ENCODE results near the gene RAB20. TPM values are rescaled to one million over a fixed set of nuclear protein-coding genes. Genes with fewer than 3 reads are reported as not detected.
A peak's percentile ranks its signal among the peaks of the same experiment; 100 is the strongest.

Gene RAB20
- total and polyA plus RNA-seq, 4 donors: 9.8 to 36.9 (median 25.2) TPM

- TF ChIP-seq, protein P1, sequence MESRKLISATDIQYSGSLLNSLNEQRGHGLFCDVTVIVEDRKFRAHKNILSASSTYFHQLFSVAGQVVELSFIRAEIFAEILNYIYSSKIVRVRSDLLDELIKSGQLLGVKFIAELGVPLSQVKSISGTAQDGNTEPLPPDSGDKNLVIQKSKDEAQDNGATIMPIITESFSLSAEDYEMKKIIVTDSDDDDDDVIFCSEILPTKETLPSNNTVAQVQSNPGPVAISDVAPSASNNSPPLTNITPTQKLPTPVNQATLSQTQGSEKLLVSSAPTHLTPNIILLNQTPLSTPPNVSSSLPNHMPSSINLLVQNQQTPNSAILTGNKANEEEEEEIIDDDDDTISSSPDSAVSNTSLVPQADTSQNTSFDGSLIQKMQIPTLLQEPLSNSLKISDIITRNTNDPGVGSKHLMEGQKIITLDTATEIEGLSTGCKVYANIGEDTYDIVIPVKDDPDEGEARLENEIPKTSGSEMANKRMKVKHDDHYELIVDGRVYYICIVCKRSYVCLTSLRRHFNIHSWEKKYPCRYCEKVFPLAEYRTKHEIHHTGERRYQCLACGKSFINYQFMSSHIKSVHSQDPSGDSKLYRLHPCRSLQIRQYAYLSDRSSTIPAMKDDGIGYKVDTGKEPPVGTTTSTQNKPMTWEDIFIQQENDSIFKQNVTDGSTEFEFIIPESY (IDR thresholded peaks at IDR 0.05): no peak
- no peak for TF ChIP-seq TAF1 (conservative IDR thresholded peaks at IDR 0.05)
- TF ChIP-seq YY1 (IDR thresholded peaks at IDR 0.05): no peak
- TF ChIP-seq JUND (IDR thresholded peaks at IDR 0.05): no peak
- no peak for TF ChIP-seq SP1 (IDR thresholded peaks at IDR 0.05)
- no peak for TF ChIP-seq HNF4G (IDR thresholded peaks at IDR 0.05)
- no peak for TF ChIP-seq GABPA (IDR thresholded peaks at IDR 0.05 in 1 of 2, conservative IDR thresholded peaks at IDR 0.05 in 1 of 2)
- TF ChIP-seq HNF4A (conservative IDR thresholded peaks at IDR 0.05): peak; percentile 5 to 6
- no peak for TF ChIP-seq ATF3 (IDR thresholded peaks at IDR 0.05)
- TF ChIP-seq RAD21 (IDR thresholded peaks at IDR 0.05): no peak
- TF ChIP-seq RXRA (IDR thresholded peaks at IDR 0.05): peak; percentile 70 to 80
- TF ChIP-seq, protein P2, sequence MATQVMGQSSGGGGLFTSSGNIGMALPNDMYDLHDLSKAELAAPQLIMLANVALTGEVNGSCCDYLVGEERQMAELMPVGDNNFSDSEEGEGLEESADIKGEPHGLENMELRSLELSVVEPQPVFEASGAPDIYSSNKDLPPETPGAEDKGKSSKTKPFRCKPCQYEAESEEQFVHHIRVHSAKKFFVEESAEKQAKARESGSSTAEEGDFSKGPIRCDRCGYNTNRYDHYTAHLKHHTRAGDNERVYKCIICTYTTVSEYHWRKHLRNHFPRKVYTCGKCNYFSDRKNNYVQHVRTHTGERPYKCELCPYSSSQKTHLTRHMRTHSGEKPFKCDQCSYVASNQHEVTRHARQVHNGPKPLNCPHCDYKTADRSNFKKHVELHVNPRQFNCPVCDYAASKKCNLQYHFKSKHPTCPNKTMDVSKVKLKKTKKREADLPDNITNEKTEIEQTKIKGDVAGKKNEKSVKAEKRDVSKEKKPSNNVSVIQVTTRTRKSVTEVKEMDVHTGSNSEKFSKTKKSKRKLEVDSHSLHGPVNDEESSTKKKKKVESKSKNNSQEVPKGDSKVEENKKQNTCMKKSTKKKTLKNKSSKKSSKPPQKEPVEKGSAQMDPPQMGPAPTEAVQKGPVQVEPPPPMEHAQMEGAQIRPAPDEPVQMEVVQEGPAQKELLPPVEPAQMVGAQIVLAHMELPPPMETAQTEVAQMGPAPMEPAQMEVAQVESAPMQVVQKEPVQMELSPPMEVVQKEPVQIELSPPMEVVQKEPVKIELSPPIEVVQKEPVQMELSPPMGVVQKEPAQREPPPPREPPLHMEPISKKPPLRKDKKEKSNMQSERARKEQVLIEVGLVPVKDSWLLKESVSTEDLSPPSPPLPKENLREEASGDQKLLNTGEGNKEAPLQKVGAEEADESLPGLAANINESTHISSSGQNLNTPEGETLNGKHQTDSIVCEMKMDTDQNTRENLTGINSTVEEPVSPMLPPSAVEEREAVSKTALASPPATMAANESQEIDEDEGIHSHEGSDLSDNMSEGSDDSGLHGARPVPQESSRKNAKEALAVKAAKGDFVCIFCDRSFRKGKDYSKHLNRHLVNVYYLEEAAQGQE (IDR thresholded peaks at IDR 0.05): no peak
- no peak for TF ChIP-seq MAX (IDR thresholded peaks at IDR 0.05)
- no peak for TF ChIP-seq CTCF (IDR thresholded peaks at IDR 0.05; ENCODE audit: low read depth, low read length, missing input control)
- TF ChIP-seq FOXA2 (IDR thresholded peaks at IDR 0.05): no peak
- TF ChIP-seq EGR1 (IDR thresholded peaks at IDR 0.05; ENCODE audit: low read depth in 2 of 2): no peak
- Histone ChIP-seq H3K36me3 (ENCODE audit: control insufficient read depth in 4 of 4, insufficient read depth in 3 of 4, low read depth in 1 of 4, low read length in 3 of 4) (no peaks in the 10 kb centered on the region), H3K9ac (ENCODE audit: low read depth in 1 of 2, low read length in 2 of 2) (no peak overlapping the region), H3K27me3 (ENCODE audit: control insufficient read depth in 4 of 4, insufficient read depth in 4 of 4, low read length in 3 of 4) (no peaks in the 10 kb centered on the region), H3K9me3 (ENCODE audit: control insufficient read depth in 4 of 4, low read length in 3 of 4) (peaks cover 0 to 3% (median 0%) of the 10 kb centered on the region in 4 donors), H3K4me3 (ENCODE audit: low read depth in 1 of 3, low read length in 3 of 3) (no peak overlapping the region), H3K27ac (ENCODE audit: low read depth in 1 of 2, low read length in 2 of 2) (no peak overlapping the region), H3K4me1 (ENCODE audit: control insufficient read depth in 4 of 4, insufficient read depth in 4 of 4, low read length in 3 of 4) (peaks cover 0 to 8% (median 4%) of the 10 kb centered on the region in 4 donors)
- 75% methylated on average over 10 of the region's 10 CpGs for WGBS
- no peak for DNase-seq (ENCODE audit: low spot score)
These were observed 61.8 kb downstream of the RAB20 start for GRCh38 chr13:110499621-110500281.

All from liver (tissue), 9 donors.